GM10266 (cell line): ENCODE data around the gene GZMB.
"Not testable (repeated sequence)": the region's sequence is repeated elsewhere in the genome, so short reads cannot be mapped to it uniquely, and the experiment has no call there.

Experiments used
- DNase-seq: peaks from one replicate; pipeline ENCODE4 v3.0.0; 2012; ENCODE audit errors: extremely low spot score
- CTCF ChIP-seq: IDR thresholded peaks from 2 replicates; pipeline ENCODE4 v1.5.1; 2012; ENCODE audit warnings: mild to moderate bottlenecking, low read depth; ENCODE audit not compliant: control insufficient read depth, insufficient read depth; ENCODE audit errors: missing control alignments

GZMB gene

GRCh38 chr14:24659916-24660570, 26.1 kb upstream of the GZMB start:
- no peak for TF ChIP-seq CTCF
- no peak for DNase-seq

GRCh38 chr14:24648361-24648760, 14.4 kb upstream of the GZMB start:
- DNase-seq: not testable (repeated sequence)

GRCh38 chr14:24639905-24640304, 5.9 kb upstream of the GZMB start:
- no peak for DNase-seq
- no peak for TF ChIP-seq CTCF

- DNase-seq: no peak
- no peak for TF ChIP-seq CTCF
These were observed 5.3 kb upstream of the GZMB start for GRCh38 chr14:24639270-24639669.

GRCh38 chr14:24633353-24633752, 637 bp downstream of the GZMB start:
- no peak for TF ChIP-seq CTCF
- DNase-seq: no peak

DNA sequence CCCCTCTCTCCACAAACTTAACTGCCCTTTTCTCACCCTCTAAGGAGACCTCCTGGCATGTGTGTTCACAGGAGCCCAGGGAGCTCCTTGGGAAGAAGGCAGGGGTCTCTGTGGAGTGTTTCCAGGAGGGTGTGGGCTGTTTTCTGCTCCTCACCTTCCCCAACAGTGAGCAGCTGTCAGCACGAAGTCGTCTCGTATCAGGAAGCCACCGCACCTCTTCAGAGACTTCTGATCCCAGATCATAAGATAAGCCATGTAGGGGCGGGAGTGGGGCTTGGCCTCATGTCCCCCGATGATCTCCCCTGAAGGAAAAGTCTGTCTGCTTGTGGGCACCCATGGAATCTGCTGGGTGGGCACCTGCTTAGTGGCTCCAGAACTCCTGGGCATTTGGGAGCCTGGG, 1.2 kb downstream of the GZMB start:
- TF ChIP-seq CTCF: no peak

DNA sequence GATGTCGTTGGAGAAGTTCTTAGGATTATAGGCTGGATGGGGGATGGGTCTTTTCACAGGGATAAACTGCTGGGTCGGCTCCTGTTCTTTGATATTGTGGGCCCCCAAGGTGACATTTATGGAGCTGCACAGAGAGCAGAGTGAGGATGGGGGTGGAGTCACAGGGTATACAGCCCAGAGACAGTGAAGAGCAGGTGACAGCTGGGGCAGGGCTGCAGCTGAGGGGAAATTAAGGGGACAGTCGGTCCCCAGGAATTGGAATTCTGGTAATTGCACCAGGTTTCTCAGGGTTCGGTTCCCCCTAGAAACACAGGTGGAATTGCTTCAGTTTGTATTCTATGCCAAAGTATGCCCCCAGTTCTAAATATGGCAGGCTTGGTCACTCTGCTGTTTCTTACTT, 1.7 kb downstream of the GZMB start:
- no peak for DNase-seq
- TF ChIP-seq CTCF: no peak

More for the DNA sequence above, 1.2 kb downstream of the GZMB start:
- DNase-seq: no peak
